Measurements from ENCODE around the gene ASRGL1. TPM values are rescaled to one million over a fixed set of nuclear protein-coding genes. Genes with fewer than 3 reads are reported as not detected.
"Not testable (repeated sequence)": the region's sequence is repeated elsewhere in the genome, so short reads cannot be mapped to it uniquely, and the experiment has no call there.

Gene ASRGL1
- total RNA-seq, 2 donors from 2014 or later, result 20.2 to 39.7 TPM

GRCh38 chr11:62359475-62359874 lies 22.2 kb downstream of the ASRGL1 start:
- TF ChIP-seq CTCF (IDR thresholded peaks at IDR 0.05), result no peak
- ATAC-seq (ENCODE audit: insufficient number of reproducible peaks, low FRiP score, low read depth) (no peak), DNase-seq (ENCODE audit: low spot score) (no peak)
- H3K27ac ChIP-seq, result no peak overlapping the region
- H3K36me3 ChIP-seq, result no peaks in the 10 kb centered on the region
- H3K4me1 ChIP-seq (ENCODE audit: control insufficient read depth in 1 of 2, low read depth in 2 of 2), result no peaks in the 10 kb centered on the region
- no peaks in the 10 kb centered on the region for H3K27me3 ChIP-seq (replicated peaks; ENCODE audit: insufficient read depth)
- H3K9me3 ChIP-seq, result no peaks in the 10 kb centered on the region
- no peak overlapping the region for H3K4me3 ChIP-seq

GRCh38 chr11:62360685-62361084 lies 23.4 kb downstream of the ASRGL1 start:
- Histone ChIP-seq H3K4me3 (no peak overlapping the region), H3K9me3 (no peaks in the 10 kb centered on the region), H3K4me1 (ENCODE audit: control insufficient read depth in 1 of 2, low read depth in 2 of 2) (no peaks in the 10 kb centered on the region), H3K27ac (no peak overlapping the region), H3K27me3 (replicated peaks; ENCODE audit: insufficient read depth) (no peaks in the 10 kb centered on the region), H3K36me3 (no peaks in the 10 kb centered on the region)
- ATAC-seq (ENCODE audit: insufficient number of reproducible peaks, low FRiP score, low read depth) (no peak), DNase-seq (ENCODE audit: low spot score) (no peak)
- no peak for TF ChIP-seq CTCF (IDR thresholded peaks at IDR 0.05)

GRCh38 chr11:62368861-62369477 lies 31.7 kb downstream of the ASRGL1 start:
- DNase-seq (ENCODE audit: low spot score); ATAC-seq (ENCODE audit: insufficient number of reproducible peaks, low FRiP score, low read depth); H3K9me3 ChIP-seq: not testable (repeated sequence)

GRCh38 chr11:62370743-62371440 lies 33.6 kb downstream of the ASRGL1 start:
- Histone ChIP-seq H3K4me1 (ENCODE audit: control insufficient read depth in 1 of 2, low read depth in 2 of 2) (no peaks in the 10 kb centered on the region), H3K9me3 (no peaks in the 10 kb centered on the region), H3K27me3 (replicated peaks; ENCODE audit: insufficient read depth) (no peaks in the 10 kb centered on the region), H3K27ac (no peak overlapping the region), H3K36me3 (no peaks in the 10 kb centered on the region), H3K4me3 (peak overlapping the region; percentile 52)
- DNase-seq (ENCODE audit: low spot score) (no peak), ATAC-seq (ENCODE audit: insufficient number of reproducible peaks, low FRiP score, low read depth) (no peak)
- TF ChIP-seq CTCF (IDR thresholded peaks at IDR 0.05), result no peak

More at GRCh38 chr11:62368861-62369477, 31.7 kb downstream of the ASRGL1 start:
- H3K27me3 ChIP-seq (replicated peaks; ENCODE audit: insufficient read depth); H3K4me1 ChIP-seq (ENCODE audit: control insufficient read depth in 1 of 2, low read depth in 2 of 2); H3K36me3 ChIP-seq; H3K4me3 ChIP-seq; H3K27ac ChIP-seq: not testable (repeated sequence)

GRCh38 chr11:62372871-62373270 lies 35.6 kb downstream of the ASRGL1 start:
- Histone ChIP-seq H3K27ac (no peak overlapping the region), H3K9me3 (no peaks in the 10 kb centered on the region)
- ATAC-seq (ENCODE audit: insufficient number of reproducible peaks, low FRiP score, low read depth), result no peak

More at GRCh38 chr11:62372871-62373270, 35.6 kb downstream of the ASRGL1 start:
- Histone ChIP-seq H3K36me3 (no peaks in the 10 kb centered on the region), H3K4me3 (no peak overlapping the region), H3K4me1 (ENCODE audit: control insufficient read depth in 1 of 2, low read depth in 2 of 2) (no peaks in the 10 kb centered on the region), H3K27me3 (replicated peaks; ENCODE audit: insufficient read depth) (no peaks in the 10 kb centered on the region)
- TF ChIP-seq CTCF (IDR thresholded peaks at IDR 0.05), result no peak
- no peak for DNase-seq (ENCODE audit: low spot score)
